Stimulated activated CD4-positive, alpha-beta T cell treated with anti-CD3 and anti-CD28 coated beads, Interleukin-4, amount 100 ng/mL, for 1 hour (primary cell): ENCODE data around the gene BMPR2.

Experiments
- DNase-seq: peaks from one replicate; pipeline ENCODE4 v3.0.0-alpha.2; 2020

BMPR2 gene

GRCh38 chr2:202609381-202610145, 233.4 kb downstream of the BMPR2 start:
- DNase-seq = no peak

- no peak for DNase-seq
Observed at GRCh38 chr2:202610380-202610779, 234.3 kb downstream of the BMPR2 start.

- DNase-seq = no peak
Observed at GRCh38 chr2:202612145-202612544, 236.0 kb downstream of the BMPR2 start.

GRCh38 chr2:202613479-202613878, 237.4 kb downstream of the BMPR2 start:
- DNase-seq = no peak
